GM18499 (cell line): ENCODE results near the gene ZNRD2.

ENCODE experiments used
- ATAC-seq: cut with Tn5 transposase; IDR thresholded peaks from one replicate; pipeline ENCODE4 v1.9.1; 2021; ENCODE audit warnings: moderate number of reproducible peaks; ENCODE audit not compliant: insufficient read depth, unreplicated experiment

The ZNRD2 gene

GRCh38 chr11:65599216-65599954, 29.1 kb downstream of the ZNRD2 start:
- no peak for ATAC-seq

- no peak for ATAC-seq
These were observed 29.6 kb downstream of the ZNRD2 start for GRCh38 chr11:65599955-65600246.

- ATAC-seq, result no peak
These were observed 34.0 kb downstream of the ZNRD2 start for GRCh38 chr11:65604258-65604657.

- ATAC-seq, result no peak
These were observed 36.8 kb downstream of the ZNRD2 start for GRCh38 chr11:65606876-65607613.

GRCh38 chr11:65607614-65608426, 37.5 kb downstream of the ZNRD2 start:
- ATAC-seq, result no peak

- ATAC-seq, result no peak
These were observed 39.0 kb downstream of the ZNRD2 start for GRCh38 chr11:65609229-65609628.

GRCh38 chr11:65609665-65610064, 39.4 kb downstream of the ZNRD2 start:
- no peak for ATAC-seq

- ATAC-seq, result no peak
These were observed 40.1 kb downstream of the ZNRD2 start for GRCh38 chr11:65610404-65610803.

- no peak for ATAC-seq
These were observed 40.9 kb downstream of the ZNRD2 start for GRCh38 chr11:65611028-65611757.

GRCh38 chr11:65611758-65612603, 41.7 kb downstream of the ZNRD2 start:
- no peak for ATAC-seq

GRCh38 chr11:65612691-65613090, 42.4 kb downstream of the ZNRD2 start:
- no peak for ATAC-seq

GRCh38 chr11:65613091-65613928, 43.0 kb downstream of the ZNRD2 start:
- ATAC-seq, result no peak

GRCh38 chr11:65615229-65615949, 45.1 kb downstream of the ZNRD2 start, which contains the start of gene PCNX3:
Gene PCNX3 (plus strand): TSS chr11:65615776. CDS start chr11:65616312, 536 bp downstream.
- peak; percentile 68 for ATAC-seq

GRCh38 chr11:65615950-65616574, 45.8 kb downstream of the ZNRD2 start:
- no peak for ATAC-seq

- no peak for ATAC-seq
These were observed 46.3 kb downstream of the ZNRD2 start for GRCh38 chr11:65616575-65617001.

GRCh38 chr11:65617136-65617850, 47.0 kb downstream of the ZNRD2 start:
- ATAC-seq, result no peak
